HTERT RPE-1 (cell line): Measurements from ENCODE around the gene TMEM108.

ENCODE experiments used
- in situ Hi-C: fragments of 300-500 bp; cut with MboI; formaldehyde crosslinking; loops from 4 replicates; pipeline ENCODE4 v1.14.3; 2020; ENCODE audit warnings: low sequenced_read_pairs

Gene TMEM108

DNA sequence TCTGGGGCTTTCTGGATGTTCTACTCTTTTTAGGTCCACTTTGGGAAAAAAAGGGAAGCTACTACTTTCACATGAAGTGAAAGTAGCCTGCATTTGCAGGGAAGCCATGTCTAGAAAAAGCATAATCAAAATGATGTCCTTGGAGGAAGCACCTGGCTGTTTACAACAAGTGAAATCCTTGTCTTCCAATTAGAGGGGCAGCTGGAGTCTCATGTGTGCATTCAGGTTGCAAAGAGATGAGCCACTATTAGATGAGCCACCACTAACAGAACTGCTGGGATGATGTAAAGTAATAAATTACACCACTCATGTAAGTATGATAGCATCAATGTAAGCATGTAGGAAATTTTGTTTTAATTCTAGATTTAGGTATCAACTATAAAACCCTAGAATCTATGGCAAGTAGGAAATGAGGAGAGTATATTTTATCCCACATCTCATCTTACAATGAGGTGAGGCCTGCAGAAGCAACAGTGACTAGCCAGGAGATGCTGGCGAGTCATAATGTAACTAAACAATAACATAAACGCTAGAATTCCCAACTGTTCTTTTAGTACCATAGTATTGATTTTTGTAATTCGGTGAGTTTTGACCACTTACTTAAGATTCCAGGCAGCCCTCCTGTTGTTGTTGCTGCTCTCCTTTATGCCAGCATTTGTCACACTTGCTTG, 75.9 kb downstream of the TMEM108 start:
- in situ Hi-C loops: no loop called here

DNA sequence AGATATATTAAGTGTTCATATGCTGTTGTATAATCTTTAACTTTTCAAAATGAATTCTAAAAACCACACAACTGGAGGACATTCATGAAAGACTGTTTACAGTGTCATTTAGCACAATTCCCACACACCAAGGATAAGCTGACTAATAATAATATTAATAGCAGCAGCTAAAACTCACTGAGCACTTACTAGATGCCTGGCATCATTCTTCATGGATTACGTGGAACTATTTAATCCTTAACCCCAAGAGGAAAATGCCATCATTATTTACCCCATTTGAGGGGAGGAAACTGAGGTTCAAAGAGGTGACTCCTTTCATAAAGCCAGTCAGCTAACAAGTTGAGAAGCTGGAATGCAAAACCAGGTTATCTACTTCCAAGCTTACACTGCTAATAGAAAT, 77.0 kb downstream of the TMEM108 start:
- in situ Hi-C loops: no loop called here

DNA sequence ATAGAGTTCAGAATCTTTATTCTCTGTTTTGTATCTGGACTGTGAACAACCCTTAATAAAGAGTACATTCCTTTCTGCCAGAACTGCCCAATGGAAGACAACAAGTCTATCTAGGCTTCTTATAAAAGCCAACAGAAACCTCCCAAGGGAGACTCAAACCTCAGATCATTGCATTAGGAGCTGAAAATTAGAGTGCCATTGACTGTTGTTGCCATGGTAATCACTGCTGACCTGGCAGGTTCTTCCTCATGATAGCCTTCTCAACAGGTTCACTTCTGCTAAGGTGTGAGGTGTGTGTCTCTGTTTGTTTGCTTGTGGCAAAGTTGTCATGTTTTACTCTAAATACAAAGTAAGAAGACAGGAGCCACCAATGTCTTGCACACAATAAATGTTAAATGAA, 79.2 kb downstream of the TMEM108 start:
- in situ Hi-C loops: no loop called here

DNA sequence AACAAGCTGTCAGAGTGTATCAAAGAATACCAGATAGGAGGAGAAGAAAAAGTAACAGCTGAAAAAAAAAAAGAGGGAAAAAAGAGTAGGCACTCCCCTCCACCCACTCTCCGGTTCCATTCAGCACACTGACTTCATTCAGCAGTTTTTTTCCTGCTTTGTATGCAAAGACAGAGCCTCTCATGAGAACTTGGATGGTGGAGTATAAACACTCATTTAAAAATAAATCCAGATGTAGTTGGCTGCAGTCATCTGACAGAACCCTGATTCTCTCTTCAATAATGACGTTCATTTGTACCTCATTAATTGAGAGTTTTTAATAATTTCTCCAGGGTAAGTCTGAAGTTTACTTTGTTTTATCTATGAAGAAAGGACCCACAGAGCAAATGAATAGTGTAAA, 81.0 kb downstream of the TMEM108 start:
- in situ Hi-C loops: no loop called here

DNA sequence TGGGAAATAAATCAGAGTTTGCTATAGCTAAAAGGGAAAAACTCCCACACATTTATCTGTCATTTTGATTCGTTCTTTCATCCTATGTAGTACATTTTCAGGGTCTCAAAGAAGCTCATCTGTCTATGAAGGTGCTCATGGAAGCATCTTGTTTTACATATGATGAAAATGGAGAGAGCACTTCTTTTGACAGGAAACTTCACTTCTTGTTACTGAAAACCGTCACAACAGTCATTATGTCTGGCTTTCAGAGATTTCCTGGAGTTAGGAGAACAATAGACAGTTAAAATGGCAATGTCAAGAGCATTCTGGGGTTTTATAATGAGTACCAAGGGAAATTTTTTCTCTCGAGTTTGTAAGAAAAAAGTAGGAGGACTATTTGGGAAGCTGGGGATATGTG, 83.3 kb downstream of the TMEM108 start:
- in situ Hi-C loops: no loop called here

DNA sequence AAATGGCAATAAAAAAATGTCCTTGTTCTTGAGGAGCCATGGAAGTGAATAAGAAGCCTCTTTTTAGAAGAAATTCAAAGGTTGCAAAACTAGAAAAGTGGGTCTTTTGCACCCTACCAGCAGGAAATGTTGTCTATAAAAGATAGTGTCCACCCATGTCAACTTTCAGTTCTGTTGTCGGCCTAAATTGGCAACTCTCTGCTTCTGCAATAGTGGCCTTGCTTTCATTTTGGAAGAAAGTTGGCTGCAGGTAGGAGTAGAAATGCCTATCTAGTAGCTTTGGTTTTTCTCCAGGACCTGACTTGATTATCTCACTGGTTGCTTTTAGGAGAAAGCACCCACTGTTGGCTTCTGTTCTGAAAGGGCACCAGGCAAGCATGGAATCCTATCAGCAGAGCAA, 85.4 kb downstream of the TMEM108 start:
- in situ Hi-C loops: no loop called here

DNA sequence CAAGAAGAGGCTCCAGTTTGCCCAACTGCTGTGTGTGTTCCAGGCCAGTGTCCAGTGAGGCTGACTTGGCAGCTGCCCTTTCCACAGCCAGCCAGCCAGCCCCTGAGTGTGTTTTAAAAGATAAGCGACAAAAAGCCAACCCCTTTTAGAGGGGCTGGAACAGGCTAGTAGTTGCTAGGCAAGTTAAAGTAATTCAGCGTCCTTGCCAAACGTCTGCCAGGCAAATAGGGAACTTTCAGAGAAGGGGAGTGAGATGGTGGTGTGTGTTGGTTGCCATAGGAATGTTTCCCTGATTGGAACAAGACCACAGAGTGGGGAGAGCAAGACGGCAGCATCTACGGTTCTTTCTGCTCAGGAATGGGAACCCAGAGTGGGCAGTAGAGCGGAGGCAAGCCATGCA, 86.3 kb downstream of the TMEM108 start:
- in situ Hi-C loops: no loop called here

DNA sequence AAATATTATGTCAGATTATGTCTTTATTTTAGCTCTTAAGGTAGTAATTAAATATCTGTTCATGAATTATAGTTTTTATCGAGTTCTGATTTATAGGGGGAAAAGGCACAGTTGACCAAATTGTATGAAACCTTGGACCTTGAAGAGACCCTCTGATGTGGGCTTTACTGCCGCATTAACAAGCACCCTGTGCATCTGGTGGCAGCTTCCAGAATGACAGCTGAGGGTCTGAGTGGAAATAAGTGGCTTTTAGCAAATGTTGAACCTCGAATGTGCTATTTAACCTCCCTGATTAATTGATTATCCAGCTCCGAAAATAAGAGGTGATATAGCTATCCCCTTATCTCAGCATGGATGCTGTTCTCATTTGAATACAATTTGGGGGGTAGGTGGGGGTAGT, 87.0 kb downstream of the TMEM108 start:
- in situ Hi-C loops: no loop called here

DNA sequence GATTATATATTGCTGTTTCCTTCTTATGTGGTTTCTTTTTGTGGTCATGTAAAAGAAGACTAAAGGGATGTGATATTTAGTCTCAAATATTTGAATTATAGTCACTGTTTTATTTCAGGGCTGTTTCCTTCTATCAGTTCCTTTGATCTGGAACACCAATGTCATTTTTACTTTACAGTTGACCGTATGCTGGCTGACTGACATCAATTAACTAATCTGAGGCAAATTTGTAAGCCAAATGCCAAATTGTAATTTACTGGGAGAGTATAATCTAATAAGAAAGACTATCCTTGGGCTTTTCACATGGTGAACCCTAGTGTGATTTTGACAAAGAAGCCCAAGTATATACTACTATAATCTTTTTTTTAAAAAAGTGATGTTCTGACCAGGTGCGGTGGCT, 87.6 kb downstream of the TMEM108 start:
- in situ Hi-C loops: no loop called here

DNA sequence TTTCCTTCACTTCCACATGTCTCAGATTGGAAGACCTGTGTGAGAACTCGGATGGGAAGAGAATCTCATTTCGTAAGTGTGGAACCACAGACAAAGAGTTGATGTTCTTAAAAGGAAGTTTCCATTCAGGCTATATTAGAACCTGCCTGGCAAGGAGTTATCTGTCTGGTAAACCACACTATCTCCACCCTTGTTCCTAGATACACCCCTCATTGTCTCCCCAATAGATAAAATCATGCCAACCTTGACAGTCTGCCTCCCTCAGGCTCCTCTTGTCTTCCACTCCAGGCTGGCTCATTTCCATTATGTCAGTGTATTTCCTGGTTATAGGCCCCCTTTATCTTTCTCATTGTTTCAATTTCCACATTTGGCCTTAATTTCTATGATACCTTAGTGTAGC, 89.2 kb downstream of the TMEM108 start:
- in situ Hi-C loops: no loop called here

DNA sequence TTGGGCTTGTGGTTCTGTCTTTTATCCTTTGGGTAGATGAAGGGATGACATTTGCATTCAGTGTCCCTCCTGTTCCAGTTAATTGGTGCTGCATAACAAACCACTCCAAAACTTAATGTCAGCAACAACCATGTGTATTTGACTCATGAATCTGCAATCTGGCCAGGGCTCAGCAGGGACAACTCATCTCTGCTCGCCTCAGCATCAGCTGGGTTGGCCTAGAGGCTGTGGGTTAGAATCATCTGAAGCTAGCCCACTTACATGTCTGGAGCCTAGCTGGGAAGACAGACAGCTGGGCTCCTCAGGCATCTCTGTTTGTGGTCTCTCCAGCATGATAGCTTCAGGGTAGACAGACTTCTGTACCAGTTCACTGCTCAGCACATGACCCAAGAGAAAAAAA, 92.0 kb downstream of the TMEM108 start:
- in situ Hi-C loops: no loop called here

DNA sequence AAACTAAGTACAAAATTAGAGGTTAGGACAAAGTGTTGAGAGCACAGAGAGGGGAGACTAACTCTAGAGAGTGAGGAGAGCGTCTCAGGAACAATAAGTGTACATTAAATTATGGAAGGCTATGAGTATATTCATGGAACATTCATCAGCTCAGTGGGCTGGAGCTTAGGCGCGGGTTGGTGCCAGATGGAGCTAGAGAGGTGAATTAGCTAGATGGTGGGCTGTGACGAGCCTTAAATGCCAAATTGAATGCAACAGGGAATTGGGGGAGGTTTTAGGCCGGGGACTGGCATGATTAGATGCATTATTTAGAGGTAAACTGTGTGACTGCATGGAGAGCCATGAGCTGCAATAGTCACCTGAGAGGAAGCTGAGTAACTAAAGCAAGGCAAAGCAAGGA, 97.1 kb downstream of the TMEM108 start:
- in situ Hi-C loops: no loop called here

DNA sequence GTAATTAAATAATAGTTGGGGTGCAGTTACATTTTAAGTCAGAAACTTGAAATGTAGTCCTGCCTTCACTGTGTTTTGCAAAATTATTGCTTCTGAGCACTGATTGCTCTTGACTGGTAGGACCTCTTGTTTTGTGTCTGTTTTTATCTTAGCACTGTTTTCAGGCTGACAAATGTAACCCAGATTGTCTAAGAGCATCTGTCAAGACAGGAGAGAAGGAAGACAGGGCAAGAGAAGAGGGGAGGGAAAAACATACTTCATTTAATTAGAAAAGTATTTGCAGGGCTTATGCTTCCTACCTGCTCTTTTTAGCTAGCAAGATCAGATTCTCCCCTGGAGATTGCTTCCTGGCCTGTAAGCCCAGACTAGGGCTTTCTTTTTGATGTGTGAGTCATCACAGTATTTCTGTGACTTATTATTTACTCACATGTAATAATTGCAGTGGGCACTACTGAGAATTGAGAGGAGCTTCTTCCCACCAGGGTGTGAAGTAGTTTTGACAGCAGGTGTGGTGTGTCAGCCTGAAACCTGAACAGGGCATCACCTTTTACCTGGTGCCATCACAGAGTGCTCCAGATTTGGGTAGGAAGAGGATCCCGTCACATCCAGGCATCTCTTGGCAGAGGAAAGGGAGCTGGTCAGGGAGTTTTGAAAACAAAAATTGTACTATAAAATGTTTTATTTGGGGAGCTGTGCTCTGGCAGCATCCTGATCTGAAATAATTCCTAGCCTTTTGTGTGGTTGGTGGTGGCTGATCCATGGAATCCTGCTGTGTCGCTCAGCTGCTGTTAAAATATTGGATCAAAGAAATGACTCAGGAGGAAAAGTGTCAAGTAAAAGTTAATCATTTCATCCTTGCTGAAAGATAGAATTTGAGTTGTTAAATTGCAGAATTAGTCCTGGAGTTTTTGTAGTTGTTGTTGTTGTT, 98.2 kb downstream of the TMEM108 start:
- in situ Hi-C loops: no loop called here

DNA sequence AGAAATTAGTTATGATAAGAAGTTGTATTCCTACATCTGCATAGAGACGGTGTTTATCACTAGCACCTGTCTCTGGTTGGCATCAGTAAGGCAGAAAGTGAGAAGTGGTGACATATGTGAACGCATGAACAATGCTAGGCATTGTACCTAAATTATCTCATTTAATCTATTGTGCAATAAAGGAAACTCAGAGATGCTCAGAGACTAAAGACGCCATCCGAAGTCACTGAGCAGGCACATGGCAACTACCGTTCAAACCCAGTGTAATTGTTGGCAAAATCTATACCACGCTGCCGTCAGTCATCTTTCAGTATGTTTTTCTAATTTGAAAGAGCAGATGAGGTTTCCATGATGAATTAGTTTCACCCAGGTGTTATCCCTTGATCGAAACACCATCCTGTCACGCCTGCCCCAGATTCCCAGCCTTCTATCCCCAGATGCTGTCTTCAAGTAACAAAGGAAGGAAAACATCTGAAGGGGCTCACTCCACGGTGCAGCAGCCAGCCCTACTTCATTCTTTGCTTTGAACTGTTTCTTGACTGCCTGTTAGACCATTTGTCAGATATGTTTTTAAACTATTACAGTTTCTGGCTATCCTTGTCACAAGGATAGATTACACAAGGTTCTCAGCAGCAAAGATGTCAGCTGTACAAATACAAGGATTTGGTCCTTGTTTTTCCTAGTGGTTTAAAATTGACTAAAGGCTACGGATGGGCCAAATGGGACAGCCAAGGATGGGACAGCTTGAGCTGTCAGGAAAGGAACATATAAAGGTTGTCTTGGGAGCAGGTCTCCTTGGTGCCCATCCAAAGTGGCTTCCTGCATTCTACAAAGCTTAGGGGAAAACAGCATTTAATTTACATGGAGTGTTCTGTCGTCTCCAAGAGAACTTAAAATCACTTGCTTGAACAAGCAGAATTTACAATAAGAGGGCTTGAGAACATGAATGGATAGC, 99.1 kb downstream of the TMEM108 start:
- in situ Hi-C loops: no loop called here

DNA sequence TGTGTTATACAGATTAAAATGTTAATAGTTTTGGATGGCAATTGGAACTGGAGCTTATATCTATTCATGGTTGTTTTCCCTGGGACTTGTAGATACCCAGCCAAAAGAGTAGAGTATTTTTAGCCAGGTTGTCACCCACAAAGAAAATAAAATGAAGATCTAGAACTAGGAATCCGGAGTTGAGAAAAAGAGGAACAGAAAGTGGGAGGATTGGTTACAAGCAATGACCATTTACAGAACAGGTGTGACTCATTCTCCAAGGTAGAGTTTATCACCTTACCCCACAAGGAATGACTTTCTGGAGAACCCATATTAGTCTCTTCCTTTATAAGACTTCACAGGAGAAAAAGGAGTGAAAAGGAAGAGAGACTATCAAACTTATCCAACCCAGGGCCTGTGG, 99.8 kb downstream of the TMEM108 start:
- in situ Hi-C loops: no loop called here

DNA sequence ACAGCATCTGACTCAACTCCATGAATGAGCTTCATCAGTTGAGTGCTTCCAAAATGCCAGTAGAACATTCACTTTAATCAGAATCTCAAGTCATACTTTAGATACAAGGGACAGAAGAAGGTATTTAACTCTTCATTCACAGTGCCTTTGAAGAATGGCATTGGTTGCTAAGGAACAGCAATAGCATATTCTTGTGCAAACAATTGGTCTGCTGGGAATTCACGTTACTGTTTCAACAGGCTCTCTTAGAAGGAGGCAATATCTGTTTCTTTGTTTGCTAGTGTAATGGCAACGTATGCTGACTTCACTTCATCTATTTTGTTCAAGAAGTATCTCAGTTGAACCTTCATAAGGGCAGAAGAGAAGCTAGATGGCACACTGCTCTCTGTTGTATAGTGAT, 113.9 kb downstream of the TMEM108 start:
- in situ Hi-C loops: no loop called here

DNA sequence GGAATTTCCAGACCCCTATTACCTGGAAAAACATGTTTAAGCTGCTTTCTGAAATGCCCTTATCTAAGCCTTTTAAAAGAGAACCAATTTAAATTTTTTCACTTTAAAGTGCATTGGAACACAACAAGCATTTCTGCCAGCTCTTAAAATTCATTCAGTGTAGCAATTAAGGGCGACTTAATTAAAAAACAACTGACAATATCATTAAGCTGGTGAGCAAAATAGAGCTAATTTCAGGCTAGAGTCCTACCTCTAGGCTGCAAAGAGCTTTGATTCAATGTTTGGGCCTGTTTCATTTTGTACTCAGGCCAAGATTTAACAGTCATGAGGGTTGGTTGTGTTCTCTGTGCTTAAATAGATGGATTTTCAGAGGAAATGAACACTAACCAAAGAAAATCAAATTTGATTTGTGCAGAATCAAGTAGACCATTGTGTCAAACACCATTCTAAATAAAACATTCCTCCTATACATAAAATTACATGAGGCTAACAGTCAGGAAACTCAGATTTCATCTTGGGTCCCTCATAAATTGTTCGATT, 114.6 kb downstream of the TMEM108 start:
- in situ Hi-C loops: no loop called here

DNA sequence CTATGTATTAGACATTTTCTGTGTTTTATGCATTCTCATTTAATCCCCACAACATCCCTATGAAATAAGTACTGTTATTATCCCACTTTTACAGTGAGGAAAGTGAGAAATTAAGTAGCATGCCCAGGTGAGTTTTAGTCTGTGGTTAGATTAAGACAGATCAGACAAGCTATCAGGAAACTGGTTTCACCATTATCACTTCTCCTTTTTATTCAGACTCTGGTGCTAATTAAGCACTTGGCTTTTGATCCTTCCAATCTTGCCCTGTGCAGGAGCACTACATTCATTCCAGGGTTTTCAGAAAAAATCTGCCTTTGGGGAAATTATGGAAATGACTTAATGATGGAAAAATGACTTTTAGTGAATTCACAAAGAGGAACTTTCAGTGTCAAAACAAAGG, 115.2 kb downstream of the TMEM108 start:
- in situ Hi-C loops: no loop called here

DNA sequence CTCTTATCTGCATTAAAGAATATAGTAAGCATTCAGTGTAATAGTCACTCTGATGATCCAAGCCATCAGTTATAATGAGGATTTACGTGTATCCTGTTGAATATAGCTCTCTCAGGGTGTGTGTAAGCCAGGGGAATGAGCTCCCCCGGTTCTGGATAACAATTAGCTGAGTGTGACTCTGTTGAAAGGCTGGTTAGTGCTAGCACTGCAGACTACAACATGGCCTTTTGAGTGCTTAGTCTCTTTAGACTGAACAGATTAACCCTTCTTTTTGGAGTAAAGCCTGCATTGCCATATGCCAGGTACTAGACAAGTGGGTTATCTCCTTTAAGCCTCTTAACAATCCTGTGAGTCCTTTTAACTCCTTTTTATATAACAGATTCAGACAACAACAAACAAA, 119.5 kb downstream of the TMEM108 start:
- in situ Hi-C loops: no loop called here

DNA sequence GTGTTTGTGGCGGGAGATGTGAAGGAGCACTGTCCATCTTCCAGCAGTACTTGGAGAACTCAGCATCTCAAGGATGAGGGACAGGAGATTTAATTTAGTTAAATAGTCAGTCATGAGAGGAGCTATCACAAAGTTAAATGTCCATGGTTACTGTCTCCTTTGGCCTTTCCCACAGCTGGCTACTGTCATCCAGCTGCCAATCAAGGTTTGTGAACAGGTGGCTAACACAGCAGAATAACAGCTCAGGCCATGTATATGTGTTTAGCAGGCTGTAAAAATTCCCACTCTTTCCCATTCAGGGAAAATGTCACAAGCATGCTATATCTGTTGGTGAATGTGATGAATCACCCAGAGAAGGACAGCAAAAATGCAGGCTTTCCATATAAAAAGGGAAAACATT, 120.5 kb downstream of the TMEM108 start:
- in situ Hi-C loops: no loop called here
